Stimulated activated CD8-positive, alpha-beta memory T cell treated with anti-CD3 and anti-CD28 coated beads, Interleukin-7, amount 100 ng/mL, for 1 hour (primary cell): ENCODE results near the gene RELN.
"Not testable (repeated sequence)": the region's sequence is repeated elsewhere in the genome, so short reads cannot be mapped to it uniquely, and the experiment has no call there.

Experiments used
- DNase-seq, 2 donors: peaks; one replicate each; pipeline ENCODE4 v3.0.0-alpha.2; 2020; ENCODE audit warnings: low read depth in 2 of 2

RELN gene

DNA sequence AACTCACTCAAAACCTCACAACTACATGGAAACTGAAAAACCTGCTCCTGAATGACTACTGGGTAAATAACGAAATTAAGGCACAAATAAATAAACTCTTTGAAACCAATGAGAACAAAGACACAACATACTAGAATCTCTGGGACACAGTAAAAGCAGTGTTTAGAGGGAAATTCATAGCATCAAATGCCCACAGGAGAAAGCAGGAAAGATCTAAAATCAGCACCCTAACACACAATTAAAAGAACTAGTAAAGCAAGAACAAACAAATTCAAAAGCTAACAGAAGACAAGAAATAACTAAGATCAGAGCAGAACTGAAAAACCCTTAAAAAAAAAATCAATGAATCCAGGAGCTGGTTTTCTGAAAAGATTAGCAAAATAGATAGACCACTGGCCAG, 202.4 kb downstream of the RELN start:
- DNase-seq: not testable (repeated sequence)

DNA sequence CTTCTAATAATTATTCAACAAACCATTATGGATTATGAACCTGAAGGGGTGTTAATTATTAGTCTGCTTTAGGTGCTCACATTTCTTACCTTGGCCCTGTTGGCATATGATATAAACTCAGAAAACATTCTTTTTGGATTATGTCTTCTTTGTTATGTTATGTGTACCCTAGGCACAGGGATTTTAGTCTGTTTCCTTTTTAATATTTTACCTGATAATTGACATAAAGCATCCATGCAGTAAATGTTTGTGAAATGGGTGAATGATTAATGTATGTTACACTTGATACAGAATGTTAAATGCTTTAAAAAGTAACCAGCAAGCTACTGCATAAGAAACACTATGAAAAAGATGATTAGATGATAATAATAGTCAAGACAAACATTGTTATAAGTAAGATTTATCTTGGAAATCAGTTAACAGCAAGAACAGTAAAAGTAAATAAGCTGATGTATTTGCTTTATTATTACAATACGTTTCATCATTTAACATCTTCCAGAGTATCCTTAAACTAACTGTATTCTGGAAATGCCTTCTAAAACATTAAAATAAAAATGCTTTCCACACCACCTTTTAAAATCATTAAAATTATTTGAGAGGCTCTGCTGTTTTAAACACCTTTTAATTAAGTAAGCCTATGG, 204.7 kb downstream of the RELN start:
- DNase-seq: no peak

DNA sequence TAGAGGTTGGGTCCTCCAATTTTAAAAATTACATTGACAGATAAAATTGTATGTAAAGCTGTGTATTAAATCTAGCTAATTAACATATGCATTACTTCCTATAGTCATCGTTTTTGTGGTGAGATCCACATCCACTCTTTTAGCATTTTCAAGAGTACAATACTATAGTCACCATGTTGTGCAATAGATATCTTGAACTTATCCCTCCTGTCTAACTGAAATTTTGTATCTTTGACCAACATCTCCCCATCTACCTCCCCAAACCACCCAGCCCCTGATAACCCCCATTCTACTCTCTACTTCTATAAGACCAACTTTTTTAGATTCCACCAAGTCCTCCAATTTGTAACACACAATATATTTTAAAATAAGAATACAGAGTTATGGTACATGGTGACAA, 208.0 kb downstream of the RELN start:
- DNase-seq: no peak

DNA sequence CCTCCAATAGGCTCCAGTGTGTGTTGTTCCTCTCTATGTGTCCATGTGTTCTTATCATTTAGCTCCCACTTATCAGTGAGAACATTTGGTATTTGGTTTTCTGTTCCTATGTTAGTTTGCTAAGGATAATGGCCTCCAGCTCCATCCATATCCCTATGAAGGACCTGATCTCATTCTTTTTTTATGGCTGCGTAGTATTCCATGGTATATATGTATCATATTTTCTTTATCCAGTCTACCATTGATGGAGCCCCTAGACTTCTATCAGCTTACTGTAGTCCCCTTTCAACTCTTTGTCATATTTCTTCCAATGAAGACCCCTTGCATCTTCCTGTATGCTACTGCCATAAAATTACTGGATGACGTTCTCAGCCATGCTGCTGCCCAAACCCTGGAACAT, 208.9 kb downstream of the RELN start:
- not testable (repeated sequence) for DNase-seq

DNA sequence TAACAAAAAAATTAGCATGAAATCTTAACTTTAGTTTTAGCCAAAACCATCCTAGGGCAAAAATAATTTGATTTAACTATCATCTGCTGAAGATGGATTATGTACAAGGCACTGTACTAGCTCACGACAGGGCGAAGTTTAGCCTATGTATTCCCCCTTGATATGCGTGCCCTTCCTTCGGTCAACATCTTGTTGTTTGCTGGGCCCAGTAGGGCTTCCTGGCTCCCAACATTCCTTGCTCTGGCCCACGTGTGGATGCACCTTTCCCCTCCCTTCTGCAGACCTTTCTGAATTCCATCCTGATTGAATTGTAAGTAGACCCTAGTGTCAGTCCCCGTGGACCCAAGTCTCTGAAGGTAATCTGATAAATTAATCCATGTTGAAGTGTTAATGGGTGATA, 212.0 kb downstream of the RELN start:
- DNase-seq: no peak

DNA sequence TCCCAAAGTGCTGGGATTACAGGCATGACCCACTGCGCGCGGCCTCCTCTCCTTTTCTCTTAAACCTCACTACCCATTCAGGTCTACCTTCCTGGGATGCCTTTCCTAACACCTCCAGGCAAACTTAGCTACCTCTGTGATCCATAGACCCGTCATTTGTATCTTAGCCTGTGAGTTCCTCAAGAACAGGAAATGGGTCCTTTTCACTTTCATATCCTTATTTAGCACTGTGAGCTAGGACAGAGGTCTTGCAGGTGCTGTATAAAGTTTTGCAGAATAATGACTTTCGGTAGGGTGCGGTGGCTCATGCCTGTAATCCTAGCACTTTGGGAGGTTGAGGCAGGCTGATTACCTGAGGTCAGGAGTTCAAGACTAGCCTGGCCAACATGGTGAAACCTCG, 215.7 kb downstream of the RELN start:
- DNase-seq: no peak

DNA sequence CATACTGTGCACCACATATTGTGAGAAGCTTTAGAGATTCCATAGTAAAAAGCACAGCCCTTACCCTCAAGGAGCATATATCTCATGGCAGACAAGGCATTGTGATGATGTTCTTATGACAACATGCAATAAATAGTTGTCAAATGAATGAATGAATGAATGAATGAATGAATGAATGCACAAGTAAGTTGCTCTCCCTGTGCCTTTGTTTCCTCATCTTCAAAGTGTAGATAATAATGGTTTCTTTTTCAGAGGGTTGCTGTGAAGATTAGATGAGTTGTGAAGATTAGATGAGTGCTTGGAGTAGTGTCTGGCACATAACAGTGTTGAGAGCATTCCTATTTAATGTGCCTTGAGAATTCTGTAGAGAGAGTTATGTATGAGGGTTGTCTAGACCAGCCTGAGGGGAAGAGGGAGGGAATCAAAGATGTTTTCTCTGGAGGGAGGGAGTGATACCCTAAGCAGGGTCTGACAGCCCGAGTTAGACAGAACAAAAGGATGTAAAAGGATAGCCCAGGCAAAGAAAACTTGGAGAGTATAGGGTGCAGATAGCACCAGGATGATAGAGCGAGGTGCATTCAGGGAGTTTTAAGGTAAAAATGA, 217.2 kb downstream of the RELN start:
- DNase-seq: no peak

DNA sequence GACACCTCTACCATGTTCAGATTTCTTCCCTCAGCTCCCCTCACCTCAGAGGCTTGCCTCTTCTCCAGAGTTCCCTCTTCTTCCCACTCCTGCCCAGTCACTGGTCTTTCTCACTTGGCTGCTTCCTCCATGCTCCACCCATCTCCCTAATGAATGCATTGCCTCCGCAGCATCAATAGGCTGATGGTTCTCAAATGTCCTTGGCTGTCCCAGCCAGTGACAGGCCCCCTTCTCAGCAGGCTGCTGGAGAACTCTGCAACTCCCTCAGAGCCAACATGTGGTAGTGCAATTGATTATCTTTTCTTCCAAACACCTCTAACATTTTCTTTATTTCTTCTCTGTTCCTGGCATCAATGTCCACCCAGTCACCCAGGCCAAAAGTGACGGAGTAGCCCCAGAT, 218.2 kb downstream of the RELN start:
- DNase-seq: no peak

DNA sequence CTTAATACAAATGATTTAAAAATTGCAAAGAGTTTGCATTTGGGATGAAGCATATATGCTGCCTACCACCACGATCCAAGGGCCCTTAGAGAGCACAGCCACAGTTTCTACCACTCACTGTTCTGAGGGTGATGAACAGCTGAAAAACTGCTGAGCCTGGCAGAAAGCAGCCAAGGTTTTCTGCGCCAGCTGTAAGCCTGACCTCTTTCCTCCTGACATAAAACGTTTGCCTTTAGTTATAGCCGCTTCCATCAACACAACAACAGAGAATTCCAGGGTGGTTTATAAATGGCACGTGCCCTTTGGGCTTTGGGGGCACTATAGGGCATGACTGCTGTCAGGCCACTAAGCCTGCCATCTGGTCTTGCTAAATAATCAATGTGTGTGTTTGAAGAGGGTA, 222.8 kb downstream of the RELN start:
- no peak for DNase-seq

DNA sequence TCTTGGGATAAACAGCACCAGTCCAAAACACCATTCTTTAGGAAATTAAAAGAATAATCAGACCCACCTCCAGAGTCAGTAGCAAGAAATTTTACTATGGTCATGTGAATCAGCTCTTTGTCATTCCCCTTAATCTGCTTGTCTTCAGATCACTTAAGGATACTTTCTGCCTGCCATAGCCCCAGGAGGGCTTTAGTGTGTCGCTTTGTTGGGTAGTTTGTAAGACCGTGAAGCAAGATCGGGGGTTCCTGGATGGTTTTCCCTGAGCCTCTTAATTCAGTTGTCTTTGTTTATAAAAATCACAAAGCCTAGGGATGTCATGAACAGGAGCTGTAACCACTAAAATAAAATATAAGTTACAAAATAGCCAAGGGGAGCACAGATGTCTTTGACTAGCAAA, 223.6 kb downstream of the RELN start:
- DNase-seq: no peak

DNA sequence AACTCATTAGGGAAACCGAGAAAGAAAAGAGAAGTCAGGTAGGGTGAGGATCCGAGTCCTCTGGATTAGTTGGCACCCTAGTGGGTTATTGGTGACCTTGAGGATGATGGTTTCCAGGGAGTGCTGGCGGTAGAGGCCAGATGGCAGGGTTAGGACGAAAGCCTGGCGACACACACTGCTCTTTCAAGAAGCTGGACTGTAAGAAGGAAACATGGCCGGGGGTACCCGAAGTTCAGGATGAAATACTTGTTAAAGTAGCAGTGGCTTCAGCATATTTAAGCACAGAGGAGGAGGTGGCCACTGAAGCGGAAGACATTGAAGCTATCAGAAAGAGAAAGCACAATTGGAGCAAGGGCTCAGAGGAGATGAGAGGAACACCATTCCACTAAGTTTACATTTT, 224.6 kb downstream of the RELN start:
- no peak for DNase-seq

DNA sequence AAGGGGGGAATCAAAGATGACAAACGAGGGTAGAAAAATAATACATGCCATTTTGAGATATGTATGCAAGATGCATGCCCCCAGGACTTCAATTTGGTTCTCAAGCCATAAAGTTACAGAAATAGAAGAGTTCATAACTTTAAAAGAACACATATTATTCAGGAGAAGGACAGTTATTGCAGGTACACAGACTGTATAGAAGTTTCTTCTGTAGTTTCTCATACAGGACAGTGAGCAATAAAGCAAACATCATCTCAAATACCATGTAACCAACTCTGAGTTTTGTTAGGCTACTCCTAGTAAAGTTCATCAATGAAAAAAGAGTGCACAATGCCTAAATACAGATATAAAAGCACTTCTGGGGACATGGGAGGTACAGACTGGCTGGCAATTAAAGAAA, 226.6 kb downstream of the RELN start:
- no peak for DNase-seq

DNA sequence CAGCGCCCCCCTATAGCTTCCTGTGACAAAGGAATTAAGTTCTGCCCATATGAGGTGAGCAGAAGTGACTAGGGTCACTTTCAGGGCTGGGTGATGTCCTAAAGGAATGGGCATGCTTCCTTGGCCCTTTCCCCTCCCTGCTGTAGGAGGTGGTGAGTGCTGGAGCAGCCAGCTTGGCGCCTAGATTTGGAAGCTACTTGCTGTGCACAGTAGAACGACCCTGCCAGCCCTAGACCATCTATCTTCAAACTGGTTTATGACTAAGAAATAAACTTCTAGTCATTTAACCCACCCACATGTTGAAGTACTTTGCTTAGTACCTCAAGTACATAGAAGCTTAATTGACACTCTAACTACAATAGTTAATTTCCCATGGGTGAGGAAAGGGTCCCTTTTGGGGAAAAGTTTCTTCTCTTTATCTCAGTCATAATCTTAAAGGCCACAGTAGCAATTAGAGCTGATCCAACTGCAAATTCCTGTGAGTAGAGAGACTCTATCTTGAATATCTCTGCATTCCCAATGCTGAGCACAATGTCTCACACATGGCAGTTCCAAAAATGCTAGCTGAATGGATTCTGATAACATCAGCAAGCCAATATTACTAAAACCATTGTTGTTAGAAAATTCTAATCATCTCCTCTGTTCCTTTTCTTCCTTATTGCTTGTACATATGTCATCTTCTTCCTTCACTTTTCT, 227.2 kb downstream of the RELN start:
- DNase-seq: no peak

DNA sequence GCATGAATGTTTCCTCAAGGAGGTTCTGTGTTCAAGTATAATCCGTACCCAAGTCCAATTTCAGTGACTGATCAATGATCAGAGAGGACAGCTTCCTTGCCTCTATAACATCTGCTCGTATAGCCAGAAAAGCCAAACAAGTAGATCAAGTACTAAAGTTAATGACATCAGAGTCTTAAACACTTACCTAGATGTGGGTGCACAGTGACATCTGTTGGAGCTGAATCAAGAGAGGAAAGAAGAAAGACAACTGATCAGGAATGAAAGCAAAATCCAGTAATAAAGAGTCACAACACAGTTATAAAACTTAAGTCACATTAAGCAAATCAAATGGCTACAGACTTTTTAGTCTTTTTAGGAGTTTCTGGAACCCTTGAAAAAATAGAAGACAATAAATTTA, 236.5 kb downstream of the RELN start:
- DNase-seq: no peak

DNA sequence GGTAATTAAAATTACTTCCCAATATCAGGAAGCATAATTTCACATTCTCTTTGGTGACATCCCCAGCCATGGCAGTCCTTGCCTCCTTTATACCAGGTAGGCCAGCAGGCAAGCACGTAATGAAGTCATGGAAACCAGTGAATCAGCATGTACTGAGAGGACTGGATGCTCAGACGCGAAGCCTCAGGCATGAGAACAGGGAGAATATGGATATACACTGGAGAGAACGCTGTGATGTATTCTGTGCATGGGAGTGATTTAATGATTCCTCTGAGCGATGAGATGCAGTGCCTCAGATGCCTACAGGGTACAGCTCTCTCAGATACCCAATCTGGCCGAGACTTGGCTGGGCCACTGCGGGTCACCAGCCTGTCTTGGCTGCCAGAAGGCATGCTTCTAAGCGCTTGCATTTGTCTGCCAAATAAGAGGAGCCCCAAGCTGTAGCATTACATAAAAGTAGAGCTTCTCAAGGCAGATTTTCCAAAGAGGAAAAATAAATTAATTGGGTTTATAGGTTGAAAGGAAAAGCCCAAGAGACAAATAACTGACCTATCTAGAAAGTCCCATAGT, 238.1 kb downstream of the RELN start:
- DNase-seq: no peak

DNA sequence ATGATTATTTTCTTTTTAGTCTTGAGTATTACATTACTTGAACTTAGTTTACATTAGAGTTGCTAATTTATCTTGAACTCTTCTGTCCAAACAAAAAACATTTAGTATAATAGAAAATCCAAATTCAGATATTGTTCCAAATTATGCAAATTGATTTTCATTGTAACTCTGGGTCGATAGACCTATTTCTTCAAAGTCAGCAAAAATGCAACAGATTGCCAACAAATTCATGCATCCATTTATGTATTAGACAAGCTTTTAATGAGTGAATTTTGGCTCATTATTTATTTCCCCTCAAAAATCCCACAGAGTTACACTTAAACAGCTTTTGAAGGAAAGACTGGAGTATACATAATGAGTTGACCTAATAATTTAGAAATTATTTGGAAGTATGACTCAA, 240.8 kb downstream of the RELN start:
- DNase-seq: no peak

DNA sequence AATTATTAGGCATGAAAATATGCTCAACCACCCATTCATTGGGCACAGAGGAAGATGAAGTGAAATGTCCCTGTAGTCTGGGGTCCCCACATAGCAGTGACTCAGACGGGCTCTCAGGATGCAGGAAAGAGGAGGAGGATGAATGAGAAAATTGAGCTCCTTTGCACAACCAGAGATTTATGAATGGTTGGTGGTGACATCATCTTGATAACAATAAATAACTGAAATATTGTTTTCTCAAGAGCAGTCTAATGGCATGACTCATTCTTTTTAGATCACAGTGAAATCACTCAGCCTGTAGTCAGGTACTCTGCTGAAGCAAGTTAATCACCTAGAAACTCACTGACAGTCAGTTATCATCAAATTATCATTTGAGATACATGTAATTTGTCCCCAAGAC, 254.1 kb downstream of the RELN start:
- DNase-seq: no peak

DNA sequence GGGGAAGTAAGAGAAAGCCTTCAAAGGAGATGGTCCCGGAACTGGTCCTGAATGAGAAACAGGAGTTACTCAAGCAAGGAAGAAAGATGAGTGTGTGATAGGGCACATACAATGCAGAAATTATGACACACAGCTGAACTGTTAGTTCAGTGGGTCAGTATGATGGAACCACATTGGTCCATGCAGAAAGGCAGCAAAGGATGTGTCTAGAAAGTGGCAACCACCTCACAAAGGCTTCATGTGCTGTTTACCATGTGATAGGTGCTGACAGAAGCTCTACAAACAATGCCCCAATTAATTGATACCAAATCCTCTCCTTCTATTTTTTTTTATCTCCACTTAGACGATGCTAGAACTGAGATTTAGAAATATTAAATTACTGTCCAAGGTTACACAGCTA, 258.3 kb downstream of the RELN start:
- DNase-seq: no peak

DNA sequence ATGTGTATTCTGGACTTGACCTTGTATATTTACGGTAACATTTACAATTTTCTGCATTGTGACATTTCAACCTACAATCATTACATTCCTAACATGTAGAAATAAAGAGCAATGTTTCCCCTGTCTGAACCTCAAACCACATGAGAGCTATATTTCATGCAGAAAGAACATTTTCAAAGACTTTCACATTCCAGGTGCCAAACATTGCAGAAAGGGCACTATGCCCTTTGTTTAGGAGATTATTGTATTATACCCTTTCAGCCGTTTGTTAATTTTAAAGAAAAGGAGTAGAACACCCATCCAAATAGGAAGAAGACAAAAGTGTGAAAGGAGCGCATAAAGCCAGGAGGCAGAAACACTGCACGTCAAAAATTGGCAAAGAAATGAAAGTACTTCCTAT, 260.4 kb downstream of the RELN start:
- DNase-seq: no peak

DNA sequence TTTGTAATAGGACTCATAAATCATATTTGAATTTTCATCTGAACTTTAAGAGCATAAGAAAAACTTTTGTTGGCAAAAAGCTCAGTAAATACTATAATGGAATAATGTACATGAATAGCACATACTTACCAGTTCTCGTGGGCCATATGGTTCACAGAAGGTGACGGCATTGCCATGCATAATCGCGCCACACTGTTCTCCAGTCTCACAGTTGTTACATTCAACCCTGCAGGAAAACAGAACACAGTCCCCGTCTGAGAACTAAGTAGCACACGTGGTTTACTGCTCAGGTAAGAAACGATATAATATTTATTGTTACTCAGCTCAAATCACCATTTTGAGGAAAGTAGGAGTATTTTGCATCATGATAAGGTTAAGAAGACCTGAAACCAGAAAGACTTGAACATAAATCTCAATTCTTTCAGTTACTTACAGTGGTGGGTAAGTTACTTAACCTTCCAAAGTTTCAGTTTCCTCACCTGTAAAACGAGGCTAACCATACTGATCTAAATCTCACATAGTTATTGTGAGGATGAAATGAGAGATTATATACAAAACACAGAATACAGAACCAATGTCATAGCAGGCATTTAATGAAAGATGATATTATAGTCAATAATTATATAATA, 261.4 kb downstream of the RELN start:
- no peak for DNase-seq

DNA sequence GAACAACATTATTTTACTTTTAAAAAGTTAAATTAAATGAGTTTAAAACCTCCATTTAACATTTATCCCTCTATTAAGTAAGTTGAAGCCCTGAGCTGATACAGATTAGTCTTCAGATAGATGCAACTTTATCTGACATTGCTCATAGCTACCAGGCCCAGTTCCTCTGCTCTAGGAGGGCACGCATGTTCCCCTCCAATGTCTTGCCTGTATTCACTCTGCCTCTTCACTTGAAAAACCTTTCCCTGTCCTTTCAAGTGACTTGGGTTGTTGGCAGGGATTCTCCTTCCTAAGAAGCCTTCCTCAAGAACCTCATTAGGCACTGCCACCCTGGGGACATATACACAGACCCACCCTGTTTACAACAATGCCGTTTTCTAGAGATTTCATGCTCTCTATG, 270.4 kb downstream of the RELN start:
- DNase-seq: no peak

DNA sequence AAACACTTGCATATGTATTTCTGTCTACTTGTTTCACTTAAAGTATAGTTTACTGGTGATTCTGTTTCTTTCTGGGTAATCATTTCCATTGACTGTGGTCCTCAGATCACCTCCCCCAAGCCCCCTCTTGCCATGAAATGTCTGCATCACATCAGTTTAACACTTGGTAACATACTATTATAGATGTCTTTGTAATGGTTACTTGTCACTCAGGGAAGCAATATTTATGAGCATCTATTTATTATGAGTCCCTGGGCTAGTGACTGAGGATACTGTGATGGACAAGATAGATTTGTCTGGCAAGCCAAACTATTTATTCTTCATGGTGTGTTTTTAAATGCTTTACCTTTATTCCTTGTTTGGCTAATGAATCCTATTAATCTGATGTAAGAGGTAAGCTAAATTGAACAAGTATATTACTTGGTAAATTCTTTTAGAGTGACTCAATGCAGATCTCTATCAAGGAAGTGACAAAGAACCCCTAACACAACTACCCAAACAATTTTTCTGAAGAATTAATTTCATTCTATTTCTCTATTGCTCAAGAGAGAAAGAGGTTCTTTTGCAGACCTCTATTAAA, 270.9 kb downstream of the RELN start:
- DNase-seq: no peak
